ENCODE data around the gene GCC1.

Gene GCC1, protein sequence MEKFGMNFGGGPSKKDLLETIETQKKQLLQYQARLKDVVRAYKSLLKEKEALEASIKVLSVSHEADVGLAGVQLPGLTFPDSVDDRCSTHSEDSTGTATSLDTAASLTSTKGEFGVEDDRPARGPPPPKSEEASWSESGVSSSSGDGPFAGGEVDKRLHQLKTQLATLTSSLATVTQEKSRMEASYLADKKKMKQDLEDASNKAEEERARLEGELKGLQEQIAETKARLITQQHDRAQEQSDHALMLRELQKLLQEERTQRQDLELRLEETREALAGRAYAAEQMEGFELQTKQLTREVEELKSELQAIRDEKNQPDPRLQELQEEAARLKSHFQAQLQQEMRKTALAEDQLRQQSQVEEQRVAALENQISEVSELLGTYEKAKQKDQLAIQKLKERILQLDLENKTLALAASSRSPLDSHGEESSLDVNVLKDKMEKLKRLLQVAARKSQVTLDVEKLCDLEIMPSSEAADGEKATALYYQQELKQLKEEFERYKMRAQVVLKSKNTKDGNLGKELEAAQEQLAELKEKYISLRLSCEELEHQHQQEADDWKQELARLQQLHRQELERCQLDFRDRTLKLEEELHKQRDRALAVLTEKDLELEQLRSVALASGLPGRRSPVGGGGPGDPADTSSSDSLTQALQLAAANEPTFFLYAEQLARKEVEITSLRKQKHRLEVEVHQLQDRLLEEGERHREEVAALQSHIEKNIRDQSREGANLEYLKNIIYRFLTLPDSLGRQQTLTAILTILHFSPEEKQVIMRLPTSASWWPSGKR

DNA sequence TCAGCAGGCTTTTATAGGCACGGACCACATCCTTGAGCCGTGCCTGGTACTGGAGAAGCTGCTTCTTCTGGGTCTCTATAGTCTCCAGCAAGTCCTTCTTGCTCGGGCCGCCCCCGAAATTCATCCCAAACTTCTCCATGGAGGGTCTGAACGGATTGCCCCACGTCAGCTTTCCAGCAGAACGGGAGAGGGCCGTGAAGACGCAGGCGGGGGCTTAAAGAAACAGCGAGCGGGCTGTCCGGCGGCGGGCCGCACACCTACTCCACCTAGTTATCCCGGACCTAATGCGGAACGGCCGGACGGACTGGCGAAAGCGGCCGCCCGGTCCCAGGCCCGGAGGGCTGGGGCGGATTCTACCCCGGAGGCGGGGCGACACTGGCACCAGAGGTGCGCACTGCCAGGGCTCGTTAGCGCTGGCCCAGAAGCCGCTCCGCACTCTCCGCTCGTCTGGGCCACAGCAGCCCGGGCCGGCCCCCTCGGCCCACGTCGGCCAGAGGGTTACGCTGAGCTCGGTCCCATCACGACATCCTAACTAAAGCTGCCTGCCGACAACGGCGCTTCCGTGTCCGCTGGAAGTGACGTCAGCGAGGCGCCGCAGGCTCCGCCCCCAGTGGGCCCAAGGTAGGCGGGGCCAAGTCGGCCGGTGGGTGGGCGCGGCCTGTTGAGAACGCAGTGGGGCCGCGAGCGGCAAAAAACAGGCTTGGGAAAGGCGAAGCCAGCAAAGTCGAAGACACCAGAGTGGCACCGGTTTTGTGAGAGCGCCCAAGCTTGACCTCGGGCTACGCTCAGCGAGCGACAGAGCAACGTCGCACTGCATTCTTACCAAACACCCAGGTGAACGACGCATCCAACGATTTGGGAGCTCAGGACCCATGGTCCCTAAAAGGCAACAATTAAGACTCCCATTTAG lies at the start of gene GCC1:
TSS of gene GCC1 (minus strand) at position 553 of the 910 bp plus-strand sequence. CDS start at position 139, 414 bp downstream.
- peak; percentile 95 for DNase-seq (ENCODE audit: low spot score)

DNA sequence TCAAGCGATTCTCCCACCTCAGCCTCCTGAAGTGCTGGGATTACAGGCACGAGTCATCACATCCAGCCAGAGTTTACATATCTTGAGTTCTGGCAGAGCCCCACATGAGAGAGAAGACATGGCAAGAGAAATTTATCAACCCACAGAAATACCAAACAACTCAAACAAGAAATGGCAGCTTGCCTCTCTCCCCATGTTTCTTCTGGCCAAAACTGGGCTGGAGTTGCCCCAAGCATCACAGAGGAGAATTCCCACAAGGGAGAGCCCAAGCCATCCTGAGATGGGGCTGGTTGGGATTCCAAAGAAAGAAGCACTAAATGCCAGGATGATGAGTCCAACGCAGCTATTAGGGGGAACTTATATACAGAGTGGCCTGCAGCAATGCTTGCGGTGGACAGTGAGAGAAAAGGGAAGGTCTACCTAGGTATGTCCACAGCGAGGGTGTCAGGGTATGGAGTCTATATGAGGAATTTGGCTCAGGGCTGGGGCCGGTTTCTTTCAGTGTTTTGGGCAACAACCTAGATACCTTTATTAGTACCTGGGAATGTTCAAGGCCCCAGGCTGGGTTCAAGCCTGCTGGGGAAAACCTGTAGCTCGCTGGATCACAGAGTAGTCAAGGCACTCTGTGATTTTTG lies 47.0 kb upstream of the GCC1 start:
- DNase-seq (ENCODE audit: low spot score) = no peak

DNA sequence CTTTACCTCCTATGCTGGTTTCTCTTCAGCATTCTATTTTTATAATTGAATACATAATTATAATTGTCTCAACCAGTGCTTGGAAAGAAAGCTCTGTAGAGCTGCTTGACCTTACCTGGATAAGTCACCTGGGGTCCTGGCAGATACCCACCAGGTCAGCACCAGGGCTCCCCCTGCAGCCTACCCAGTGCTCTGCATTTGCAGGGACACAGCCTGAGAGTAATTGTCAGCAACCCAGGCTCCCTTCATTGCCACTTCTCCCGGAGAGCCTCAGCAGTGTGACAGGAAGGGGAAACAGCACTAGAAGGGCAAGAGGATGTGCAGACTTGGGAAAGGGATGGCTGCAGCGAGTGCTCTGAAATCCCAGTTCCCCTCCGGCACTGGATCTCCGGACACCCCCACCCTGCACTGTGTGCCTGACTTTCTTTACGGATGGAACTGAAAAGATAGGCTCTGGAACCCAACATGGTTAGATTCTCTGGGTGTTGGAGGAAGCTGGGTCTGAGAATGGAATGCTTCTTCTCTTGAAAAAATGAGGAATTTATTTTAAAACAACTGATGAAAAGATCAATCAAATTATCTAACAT lies 44.0 kb upstream of the GCC1 start:
- DNase-seq (ENCODE audit: low spot score) = peak; percentile 74

DNA sequence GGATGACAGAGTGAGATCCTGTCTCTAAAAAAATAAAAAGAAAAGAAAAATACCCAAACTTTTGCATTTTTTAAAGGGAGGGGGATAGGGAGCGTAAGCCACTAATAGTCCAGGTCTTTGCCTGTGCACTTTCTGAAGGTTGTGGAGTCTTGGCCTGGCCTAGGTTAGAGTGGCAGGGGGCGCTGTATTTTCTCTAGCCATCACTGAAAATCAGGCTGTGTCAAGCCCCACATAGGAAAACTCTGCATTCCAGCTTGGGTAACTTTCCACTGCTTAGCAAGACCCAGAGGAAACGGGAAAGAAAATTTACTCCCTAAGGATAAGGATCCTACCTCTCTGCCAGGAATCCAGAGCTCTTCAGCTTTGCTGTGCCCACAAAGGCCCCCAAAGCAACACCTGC lies 43.0 kb upstream of the GCC1 start:
- peak; percentile 38 for DNase-seq (ENCODE audit: low spot score)

DNA sequence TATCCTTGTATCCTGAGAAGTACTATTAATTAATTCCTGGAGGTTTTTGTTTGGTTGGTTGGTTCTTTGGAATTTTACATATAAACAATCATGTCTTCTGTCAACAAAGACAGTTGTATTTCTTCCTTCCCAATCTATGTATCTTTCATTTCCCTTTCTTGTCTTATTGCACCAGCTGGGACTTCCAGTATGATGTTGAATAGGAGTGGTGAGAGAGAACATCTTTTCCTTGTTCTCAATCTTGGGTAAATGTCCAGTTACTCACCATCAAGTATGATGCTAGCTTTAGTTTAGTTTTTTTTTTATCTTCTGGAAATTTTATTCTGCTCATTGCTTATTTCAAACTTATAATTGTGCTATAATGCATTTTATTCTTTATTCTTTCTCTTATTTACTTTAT lies 39.9 kb upstream of the GCC1 start:
- DNase-seq (ENCODE audit: low spot score) = no peak

DNA sequence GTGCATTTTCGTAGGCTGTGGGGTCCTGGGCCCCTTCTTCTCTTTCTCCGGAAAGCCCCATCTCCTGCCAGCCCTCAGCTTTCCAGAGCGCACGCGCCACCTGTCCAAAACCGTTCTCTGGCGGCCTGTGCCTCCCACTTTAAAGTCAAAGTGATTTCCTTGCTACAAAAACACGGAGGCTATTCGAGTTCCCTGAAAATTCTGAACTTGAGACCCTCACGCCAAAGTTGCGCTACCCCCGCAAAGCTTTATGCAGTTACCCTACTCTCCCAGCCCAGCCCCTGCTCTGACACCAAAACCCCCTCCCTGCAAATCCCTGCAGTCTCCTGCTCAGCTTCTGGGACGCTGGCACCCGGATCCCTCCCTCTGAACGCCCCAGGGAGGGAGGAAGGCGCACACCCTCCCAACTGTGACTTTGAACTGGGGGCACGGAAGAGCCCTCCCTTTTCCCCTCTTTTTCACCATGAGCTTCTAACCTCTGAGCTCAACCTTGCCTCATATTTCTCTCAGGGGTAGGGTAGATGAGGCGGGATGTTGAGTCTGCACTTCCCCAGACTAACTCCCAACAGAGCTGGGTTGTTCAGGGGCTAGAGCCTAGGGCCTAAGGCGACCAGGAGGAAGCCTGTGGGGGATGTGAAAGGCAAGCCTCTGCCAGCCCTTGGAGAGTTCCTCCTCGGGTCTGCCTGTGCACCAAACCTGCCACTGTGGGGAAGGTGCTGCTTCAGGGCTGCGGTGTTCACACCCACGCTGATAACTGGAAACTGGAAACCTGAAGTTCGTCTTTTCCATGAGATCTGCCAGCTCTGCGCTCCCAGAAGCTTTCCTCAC lies 35.2 kb upstream of the GCC1 start:
- no peak for DNase-seq (ENCODE audit: low spot score)

DNA sequence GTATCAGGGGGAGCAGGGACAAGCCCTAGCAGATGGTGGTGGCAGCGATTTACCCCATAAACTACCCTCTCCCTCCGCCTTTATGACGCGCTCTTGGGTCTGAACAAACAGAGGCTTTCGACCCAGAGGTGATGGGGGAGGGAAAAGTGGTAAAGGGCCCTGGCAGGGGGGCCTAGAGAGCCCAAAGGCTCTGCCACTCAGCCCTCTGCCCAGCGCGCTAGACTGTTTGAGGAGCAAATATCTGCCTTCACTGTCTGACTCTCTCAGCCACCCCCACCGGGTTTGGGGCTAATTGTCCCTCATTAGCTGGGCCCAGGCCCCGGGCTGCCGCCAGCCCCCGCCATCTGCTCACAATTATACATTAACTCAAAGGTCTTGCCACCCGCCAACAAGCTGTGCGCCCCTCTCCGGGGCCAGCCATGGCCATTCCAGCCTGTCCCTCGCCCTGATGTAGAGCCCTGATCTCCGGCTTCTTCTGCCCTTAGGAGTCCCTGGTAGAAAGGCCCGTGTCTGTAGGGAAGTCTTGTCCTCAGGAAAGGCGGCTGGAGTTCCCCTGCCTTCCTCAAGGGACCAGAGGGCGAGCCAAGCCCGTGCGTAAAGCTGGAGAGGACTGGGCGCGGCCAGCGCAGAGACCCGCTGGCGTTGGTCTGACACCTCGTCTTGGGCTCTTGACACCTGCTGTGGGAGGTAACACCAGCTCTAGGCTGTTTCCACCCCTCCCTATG lies 34.4 kb upstream of the GCC1 start:
- no peak for DNase-seq (ENCODE audit: low spot score)

DNA sequence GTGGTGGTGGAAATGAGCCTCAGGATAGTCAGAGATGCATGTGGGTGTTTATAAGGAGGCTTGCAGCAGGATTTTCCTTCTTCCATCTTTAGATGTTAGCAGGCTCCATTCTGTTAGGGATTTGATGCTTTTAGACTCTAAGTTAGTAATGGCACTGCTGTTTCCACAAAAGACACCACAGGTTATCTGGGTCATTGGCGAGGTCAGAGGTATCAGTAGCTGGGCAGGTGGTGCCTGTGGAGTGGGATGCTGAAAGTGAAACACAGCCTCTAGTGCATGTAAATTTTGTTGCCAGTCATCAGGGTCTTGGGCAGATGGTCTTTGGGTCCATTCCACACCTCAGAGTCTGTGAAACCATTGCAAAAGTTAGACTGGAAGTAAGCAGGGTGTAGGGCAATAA lies 33.4 kb upstream of the GCC1 start:
- DNase-seq (ENCODE audit: low spot score) = no peak

DNA sequence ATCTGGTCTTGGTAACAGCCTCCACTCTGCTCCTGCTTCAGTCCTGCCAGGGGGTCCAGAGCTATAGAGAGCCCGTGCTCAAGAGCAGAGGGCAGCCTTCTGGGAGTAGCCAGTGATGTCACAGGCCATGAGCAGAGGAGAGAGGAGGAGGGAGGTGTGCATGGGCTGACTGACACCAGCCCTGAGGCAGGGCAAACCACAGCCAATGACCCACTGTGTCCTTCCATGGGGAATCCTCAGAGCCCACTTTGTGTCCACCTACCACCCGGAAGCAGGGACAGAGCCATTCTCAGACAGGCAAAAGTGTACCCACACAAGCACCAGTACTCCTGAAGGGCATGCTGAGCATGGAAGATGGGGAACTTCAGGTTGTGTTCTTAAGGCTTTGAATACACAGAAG lies 32.6 kb upstream of the GCC1 start, which contains the start of gene PAX4:
TSS of gene PAX4 (minus strand) at position 101 of the 400 bp plus-strand sequence. CDS start 2,214 bp downstream, outside the sequence.
- DNase-seq (ENCODE audit: low spot score) = no peak

DNA sequence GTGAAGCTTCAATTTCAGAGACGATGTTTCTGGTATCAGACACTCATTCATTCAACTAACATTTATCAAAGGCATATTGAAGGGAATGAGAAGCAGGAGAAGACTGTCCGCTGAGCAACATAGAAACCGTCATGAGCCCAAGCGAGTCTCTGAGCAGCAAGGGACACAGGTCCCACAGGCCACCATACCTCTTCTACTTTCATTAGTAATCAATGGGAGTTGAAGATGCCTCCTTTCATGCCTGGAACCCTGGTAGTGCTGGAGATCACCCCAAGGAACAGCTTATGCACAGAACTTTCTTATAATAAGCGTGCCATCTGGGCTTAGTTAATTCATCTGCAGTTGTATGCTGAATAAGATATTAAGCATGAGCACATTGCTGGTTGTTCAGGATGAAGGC lies 31.3 kb upstream of the GCC1 start:
- no peak for DNase-seq (ENCODE audit: low spot score)

DNA sequence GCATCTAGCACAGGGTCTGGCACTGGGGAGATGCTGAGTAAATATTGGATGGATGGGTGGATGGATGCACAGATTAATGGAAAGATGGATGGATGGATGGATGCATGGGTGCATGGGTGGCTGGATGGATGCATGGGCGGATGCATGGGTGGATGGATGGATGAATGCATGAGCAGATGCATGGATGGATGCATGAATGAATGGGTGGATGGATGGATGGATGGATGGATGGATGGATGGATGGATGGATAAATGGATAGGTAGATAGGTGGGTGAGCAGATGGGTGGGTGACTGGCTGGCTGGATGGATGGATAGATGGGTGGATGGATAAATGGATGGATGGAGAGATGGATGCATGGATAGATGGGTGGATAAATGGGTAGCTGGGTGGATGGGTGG lies 26.9 kb upstream of the GCC1 start:
- no peak for DNase-seq (ENCODE audit: low spot score)

DNA sequence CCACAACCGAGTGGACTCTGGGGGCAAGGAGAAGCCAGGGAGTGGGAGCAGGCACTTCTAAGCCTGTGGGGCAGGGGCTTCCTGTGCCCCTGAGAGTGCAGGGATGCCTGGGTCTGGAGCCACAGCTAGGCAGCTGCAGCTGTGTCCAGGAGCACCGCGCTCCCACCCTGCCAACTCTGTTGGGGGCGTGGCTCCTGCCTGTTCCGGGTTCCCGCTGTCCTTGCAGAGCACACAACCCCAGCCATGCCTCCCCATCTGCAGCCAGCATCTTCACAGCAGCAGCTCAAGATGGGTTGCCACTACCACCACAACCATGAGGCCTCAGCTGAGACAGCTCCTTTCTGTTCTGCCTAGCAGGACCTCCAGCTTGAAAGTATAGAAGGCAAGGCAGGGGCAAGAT lies 23.9 kb upstream of the GCC1 start:
- DNase-seq (ENCODE audit: low spot score) = no peak

DNA sequence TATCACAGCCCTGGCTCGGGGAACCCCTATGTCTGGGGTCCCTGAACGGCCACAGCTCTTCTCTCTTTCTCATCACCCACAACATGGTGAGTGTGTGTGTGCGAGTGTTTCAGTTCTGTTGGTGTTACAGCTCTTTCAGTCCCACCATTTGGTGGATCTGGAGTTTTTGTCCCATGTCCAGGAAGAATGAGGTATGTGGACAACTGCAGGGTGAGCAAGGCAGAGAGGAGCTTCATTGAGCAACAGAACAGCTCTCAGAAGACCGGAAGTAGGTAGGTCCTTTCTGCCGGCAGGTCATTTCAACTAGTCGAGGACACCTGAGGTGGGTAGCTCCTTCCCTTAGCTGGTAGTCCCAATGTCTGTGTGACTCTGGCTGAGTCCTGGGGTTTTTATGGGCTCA lies 23.1 kb upstream of the GCC1 start:
- DNase-seq (ENCODE audit: low spot score) = no peak

DNA sequence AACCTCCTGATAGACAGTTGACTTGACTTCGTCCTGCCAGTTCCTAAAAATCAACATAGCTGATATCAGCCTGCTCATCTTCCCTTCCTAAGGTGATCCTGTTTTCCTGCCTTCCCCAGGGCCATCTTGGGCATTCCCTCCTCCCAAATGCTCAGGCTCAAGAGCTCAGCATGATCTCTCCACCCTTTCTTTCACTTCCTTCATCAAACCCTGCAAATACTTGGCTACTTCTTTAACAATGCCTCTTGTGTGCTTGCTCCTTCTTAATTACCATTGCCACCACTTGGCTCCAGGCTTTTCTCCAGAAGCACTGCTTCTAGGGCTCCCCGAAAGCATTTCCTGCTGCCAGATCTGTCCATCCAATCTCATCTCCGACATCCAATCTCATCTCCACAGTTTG lies 15.5 kb upstream of the GCC1 start:
- no peak for DNase-seq (ENCODE audit: low spot score)

DNA sequence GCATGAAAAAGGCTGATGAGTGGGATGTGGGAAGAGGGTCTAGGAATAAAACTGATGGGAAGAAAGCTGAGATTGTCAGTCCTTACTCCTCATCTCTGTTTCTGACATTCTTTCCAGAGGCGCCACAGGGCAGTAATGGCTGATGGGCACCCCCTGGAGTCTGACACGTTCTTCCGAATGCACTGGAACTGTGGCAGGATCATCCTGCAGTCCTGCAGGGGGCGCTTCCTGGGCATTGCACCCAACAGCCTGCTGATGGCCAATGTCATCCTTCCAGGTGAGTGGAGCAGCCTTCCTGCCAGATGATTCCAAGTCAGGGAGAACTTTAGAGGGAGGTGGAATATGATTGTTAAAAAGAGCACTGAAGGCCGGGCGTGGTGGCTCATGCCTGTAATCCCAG lies 12.9 kb upstream of the GCC1 start:
- peak; percentile 69 for DNase-seq (ENCODE audit: low spot score)

DNA sequence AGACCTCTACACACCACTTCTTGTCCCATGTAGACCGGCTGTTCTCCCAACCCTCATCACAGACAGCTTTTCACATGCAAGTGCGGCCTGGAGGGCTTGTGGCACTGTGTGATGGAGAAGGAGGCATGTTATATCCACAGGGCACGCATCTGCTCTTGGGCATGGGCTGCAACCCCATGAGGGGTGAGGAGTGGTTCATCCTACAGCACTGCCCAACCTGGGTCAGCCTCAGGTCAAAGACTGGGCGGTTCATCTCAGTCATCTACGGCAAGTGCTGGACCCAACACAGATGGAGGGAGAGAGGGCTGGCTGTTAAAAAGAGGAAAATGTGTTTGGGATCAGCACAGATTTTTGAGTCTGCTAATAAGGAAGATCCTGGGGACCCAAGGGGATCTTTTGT lies 10.3 kb upstream of the GCC1 start:
- no peak for DNase-seq (ENCODE audit: low spot score)

DNA sequence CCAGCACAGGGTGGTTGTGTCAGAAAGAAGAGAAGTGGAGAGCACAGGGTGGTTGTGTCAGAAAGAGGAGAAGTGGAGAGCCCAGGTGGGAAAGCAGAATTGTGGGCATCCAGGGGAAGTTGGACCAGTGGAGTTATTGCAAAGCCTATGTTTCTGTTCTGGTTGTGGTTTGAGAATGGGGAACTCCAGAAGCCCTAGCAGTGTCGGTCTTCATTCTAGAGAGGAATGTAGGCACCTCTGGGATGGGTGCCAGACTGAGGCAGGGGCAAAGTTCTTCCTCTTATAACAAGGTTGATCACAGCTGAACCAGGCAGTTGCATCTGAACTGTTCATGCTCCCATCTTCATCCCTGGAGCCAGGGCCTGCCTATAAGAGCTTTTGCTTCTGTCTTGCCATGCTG lies 9.1 kb upstream of the GCC1 start:
- no peak for DNase-seq (ENCODE audit: low spot score)

DNA sequence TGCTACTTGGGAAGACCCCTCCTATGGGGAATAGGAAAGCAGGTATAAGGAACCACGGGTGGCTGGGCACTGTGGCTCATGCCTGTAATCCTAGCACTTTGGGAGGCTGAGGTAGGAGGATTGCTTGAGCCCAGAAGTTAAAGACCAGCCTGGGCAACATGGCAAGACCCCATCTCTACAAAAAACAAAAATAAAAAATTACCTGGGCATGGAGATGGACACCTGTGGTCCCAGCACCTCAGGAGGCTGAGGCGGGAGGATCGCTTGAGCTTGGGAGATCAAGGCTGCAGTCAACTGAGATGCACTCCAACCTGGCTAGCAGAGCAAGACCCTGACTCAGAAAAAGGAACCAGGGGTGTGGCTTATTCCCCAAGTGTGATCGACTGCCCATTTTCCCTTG lies 7.2 kb upstream of the GCC1 start:
- no peak for DNase-seq (ENCODE audit: low spot score)

DNA sequence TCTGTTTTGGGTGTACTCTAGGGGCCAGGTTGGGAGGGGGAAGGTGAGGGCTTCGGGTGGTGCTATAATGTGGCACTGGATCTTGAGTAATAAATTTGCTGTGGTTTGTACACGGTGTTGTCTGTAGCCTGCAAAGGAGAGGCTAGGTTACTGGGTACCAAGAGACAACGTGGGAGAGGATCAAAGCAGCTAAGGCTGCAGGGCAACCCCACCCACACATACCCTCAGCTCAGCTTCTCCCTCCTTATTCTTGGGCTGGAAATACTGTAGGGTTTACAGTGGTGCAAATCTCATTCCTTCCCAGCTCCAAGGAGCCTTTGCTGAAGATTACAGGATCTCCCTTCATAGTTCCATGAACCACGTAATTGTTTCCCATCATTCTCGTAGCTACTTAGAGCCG lies 6.2 kb upstream of the GCC1 start:
- no peak for DNase-seq (ENCODE audit: low spot score)

DNA sequence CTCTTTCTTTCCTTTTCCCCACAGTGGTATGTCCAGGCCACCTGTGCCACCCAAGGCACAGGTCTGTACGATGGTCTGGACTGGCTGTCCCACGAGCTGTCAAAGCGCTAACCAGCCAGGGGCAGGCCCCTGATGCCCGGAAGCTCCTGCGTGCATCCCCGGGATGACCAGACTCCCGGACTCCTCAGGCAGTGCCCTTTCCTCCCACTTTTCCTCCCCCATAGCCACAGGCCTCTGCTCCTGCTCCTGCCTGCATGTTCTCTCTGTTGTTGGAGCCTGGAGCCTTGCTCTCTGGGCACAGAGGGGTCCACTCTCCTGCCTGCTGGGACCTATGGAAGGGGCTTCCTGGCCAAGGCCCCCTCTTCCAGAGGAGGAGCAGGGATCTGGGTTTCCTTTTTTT lies 5.8 kb upstream of the GCC1 start:
- no peak for DNase-seq (ENCODE audit: low spot score)

Data from HuH-7 (cell line).